HG03575 (cell line): ENCODE results near the gene SEMA6C.
"Not testable (repeated sequence)": the region's sequence is repeated elsewhere in the genome, so short reads cannot be mapped to it uniquely, and the experiment has no call there.

Experiments
- ATAC-seq: cut with Tn5 transposase; IDR thresholded peaks from one replicate; pipeline ENCODE4 v1.9.1; 2021; ENCODE audit not compliant: unreplicated experiment, insufficient number of reproducible peaks, low FRiP score; ENCODE audit errors: extremely low read depth

SEMA6C gene

GRCh38 chr1:151134396-151134795 lies 12.0 kb downstream of the SEMA6C start:
- ATAC-seq: no peak

DNA sequence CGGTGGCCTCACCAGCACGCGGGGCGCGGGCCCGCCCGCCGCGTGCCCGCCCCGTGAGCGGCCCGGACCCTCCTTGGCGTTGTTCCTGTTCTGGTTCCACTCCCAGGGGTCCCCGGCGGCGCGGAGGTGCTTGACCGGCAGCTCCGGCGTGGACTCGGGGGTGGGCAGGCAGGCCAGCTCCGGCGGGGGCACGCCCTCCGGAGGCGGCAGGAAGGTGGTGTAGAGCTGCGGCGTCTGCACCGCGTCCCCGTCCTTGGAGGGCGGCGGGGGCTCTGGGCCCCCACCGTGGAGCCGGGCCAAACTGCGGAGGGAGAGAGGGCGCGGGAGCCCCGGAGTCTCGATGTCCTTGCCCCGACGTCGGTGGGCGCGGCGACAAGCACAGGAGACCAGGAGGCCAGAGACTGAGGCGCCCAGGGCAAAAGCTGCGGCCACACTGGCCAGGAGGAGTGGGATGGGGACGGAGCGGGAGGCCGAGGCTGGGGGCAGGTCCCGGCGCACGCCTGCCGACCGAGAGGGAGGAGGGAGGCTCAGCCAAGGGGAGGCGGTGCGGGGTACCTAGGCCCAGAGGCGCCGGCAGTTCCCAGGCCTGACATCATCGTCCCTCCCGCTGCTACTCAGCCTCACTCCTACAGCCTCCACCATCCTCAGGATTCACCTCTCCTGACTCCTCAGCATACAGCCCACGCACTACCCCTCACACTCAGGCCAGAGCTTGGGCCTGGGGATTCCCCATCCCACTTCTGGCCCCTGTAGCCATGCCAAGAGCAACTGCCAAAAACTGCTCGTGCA lies 13.2 kb downstream of the SEMA6C start:
- ATAC-seq: no peak

DNA sequence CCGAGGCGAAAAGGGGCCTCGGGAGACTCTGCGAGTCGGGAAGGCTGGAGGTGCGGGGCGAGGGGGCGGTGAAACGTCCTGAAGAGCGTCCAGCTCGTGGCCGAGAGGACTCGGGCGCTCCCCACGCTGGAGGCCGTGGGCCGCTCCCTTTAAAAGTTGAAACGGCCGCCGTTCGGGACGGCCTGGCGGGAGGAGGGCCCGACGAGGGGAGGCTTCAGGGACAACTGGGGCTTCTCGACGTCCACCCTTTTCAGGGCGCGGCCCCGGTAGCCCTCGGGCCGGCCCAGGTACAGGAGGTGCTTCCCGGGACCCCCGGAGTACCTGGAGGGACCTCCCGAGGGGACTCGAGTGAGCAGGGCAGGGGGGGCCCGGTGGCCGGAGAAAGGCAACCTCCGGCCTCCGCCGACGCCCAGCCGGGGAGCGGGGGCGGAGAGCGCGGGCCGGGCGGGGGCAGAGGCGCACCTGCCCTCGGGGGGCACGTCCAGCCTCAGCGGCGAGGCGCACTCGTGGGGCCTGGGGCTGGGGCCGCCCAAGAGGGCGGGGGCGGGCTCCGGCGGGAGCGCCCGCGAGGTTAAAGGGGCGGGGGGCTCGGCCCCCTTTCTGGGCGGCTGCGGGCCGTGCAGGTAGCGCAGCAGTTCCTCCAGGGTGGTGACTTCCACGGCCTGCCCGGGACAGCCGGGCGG lies 14.0 kb downstream of the SEMA6C start:
- ATAC-seq: no peak

- no peak for ATAC-seq
These were observed 14.6 kb downstream of the SEMA6C start for GRCh38 chr1:151131701-151132334.

GRCh38 chr1:151130987-151131586 lies 15.3 kb downstream of the SEMA6C start:
- ATAC-seq: no peak

DNA sequence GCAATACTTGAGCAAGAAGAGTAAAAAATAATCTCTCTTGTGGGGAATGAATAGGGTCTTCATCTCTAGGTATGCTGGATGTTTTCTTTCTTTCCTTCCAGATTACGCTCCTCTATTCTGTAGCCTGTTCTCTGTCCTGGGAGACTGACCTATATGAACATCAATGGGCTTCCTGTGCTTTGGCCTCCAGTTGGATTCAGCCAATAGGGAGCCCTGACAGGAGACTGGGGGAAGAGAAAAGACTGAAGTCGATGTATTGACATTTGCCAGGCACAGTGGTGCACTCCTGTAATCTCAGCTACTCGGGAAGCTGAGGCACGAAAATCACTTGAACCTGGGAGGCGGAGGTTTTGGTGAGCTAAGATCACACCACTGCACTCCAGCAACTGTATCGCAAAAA lies 17.6 kb downstream of the SEMA6C start:
- no peak for ATAC-seq

DNA sequence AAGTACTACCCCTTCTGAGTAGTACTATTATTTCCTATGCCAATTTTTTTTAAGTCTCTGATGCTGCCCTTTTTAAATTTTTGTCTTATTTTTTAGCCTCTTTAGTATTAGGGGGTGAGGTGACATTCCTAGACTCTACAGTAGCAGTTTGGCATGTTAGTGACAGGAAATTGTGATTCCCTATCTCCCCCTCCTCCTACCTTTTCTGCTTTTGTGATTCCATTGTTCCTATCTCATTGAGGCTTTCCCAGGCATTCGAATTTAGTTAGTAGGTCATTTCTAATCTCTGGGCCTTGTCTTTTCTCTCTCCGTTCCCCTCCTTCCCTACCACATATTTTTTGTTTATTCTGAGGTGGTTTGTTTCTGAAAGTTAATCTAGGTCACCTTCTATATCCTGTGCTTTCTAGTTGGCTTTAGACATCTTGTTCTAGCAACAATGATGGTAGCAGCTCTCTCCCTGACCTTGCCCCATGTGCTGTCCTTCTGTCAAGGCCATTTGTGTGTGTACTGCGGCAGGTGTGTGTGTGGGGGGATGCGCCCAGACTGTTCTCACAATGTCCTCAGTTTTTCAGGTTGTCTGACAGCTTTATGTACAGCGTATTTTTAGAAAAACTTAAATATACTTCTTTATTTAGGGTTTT lies 21.5 kb downstream of the SEMA6C start:
- no peak for ATAC-seq

- ATAC-seq: no peak
These were observed 32.6 kb downstream of the SEMA6C start for GRCh38 chr1:151113877-151114276.

- ATAC-seq: no peak
These were observed 38.1 kb downstream of the SEMA6C start for GRCh38 chr1:151108331-151108730.

GRCh38 chr1:151106894-151107293 lies 39.5 kb downstream of the SEMA6C start:
- no peak for ATAC-seq

DNA sequence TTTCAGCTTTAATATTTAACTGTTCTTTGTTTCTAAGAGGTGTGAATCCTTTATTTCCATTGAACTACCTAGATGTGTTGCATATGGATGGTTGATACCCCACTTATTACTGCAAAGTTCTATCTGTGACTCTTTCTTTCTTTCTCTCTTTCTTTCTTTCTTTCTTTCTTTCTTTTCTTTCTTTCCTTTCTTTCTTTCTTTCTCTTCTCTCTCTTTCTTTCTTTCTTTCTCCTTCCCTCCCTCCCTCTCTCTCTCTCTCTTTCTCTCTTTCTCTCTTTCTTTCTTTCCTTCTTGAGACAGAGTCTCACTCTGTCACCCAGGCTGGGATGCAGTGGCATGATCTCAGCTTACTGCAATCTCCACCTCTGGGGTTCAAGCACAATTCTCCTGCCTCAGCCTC lies 41.8 kb downstream of the SEMA6C start:
- ATAC-seq: no peak

DNA sequence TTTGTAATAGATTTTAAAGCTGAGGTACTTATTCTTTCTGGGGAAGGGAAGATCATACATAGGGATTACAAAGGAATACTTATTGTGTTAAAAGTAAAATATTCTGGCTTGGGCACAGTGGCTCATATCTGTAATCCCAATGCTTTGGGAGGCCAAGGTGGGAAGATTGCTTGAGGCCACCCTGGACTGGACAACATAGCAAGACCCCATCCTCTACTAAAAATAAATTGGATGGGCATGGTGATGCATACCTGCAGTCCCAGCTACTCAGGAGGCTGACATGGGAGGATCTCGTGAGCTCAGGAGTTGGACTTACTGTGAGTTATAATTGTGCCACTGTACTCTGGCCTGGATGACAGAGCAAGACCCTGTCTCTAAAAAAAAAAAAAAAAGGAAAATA lies 48.3 kb downstream of the SEMA6C start:
- ATAC-seq: no peak

- ATAC-seq: not testable (repeated sequence)
These were observed 49.0 kb downstream of the SEMA6C start for GRCh38 chr1:151097426-151097825.

DNA sequence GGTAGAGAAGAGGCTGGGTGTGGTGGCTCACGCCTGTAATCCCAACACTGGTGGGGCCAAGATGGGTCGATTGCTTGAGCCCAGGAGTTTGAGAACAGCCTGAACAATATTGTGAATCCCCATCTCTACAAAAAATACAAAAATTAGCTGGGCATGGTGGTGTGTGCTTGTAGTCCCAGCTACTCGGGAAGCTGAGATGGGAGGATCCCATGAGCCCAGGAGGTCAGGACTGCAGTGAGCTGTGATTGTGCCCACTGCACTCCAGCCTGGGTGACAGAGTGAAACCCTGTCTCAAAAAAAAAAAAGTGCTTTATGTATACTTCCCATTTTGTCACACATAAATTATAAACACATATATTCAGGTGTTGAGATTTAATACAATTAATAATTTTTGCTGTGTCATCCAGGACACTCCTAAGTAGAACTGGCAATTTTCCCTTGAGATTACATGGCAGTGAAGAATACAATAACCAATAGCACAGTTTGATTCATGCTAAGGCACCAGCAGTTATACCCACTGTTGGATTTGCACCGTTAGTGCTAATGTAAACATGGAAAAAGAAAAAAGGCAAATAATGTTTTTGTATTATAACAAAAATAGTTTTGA lies 60.4 kb downstream of the SEMA6C start:
- ATAC-seq: no peak
